Vagina (tissue), 2 donors: Measurements from ENCODE around the gene MATCAP1. TPM values are rescaled to one million over a fixed set of nuclear protein-coding genes. Genes with fewer than 3 reads are reported as not detected.

Experiments
- DNase-seq, 2 donors: peaks; one replicate each; pipeline ENCODE4 v3.0.0-alpha.2; 2017; ENCODE audit errors: extremely low spot score in 2 of 2
- H3K27ac ChIP-seq: fragments of 200-600 bp; sonication (generic); one replicate; pipeline ENCODE4 v1.5.1; 2019
- H3K27me3 ChIP-seq: fragments of 200-600 bp; sonication (generic); one replicate; pipeline ENCODE4 v1.5.1; 2019
- H3K36me3 ChIP-seq, 2 donors: fragments of 200-600 bp; sonication (generic); one replicate each; pipeline ENCODE4 v1.5.1; 2017 to 2019
- H3K4me1 ChIP-seq: fragments of 200-600 bp; sonication (generic); one replicate; pipeline ENCODE4 v1.5.1; 2019
- H3K4me3 ChIP-seq, 2 donors: fragments of 200-600 bp; sonication (generic); 1 replicate in 1 of 2; 2 replicates in 1 of 2; pipeline ENCODE4 v1.5.1; 2016 to 2019
- H3K9me3 ChIP-seq: fragments of 200-600 bp; sonication (generic); one replicate; pipeline ENCODE4 v1.5.1; 2019
- POLR2A ChIP-seq, 2 donors: fragments of 450-650 bp; IDR thresholded peaks; one replicate each; pipeline ENCODE4 v1.6.1; 2017; ENCODE audit warnings: antibody characterized with exemption in 2 of 2, mild to moderate bottlenecking in 2 of 2, moderate library complexity in 2 of 2
- POLR2AphosphoS5 ChIP-seq, 2 donors: sonication (generic); formaldehyde crosslinking; IDR thresholded peaks; one replicate each; pipeline ENCODE4 v1.9.0; 2017; ENCODE audit warnings: antibody characterized with exemption in 2 of 2, mild to moderate bottlenecking in 2 of 2, low read depth in 1 of 2; ENCODE audit not compliant: insufficient read depth in 1 of 2
- intact Hi-C: fragments of 100-400 bp; cut with DNase I; formaldehyde crosslinking; loops from one replicate; pipeline ENCODE4 v1.15.1; 2023
- total RNA-seq: library from RNA; depleted of rRNA; stranded (reverse); fragments of >200 nt; gene quantifications from one replicate; pipeline ENCODE4 v1.2.3, GENCODE V29; 2016
- TF ChIP-seq, protein P1 (sequence below), 3 experiments: fragments of 450-650 bp in 2 of 3; fragments of 200-600 bp in 1 of 3; sonication (generic) in 1 of 3; IDR thresholded peaks; one replicate each; pipeline ENCODE4 v1.5.1; 2017 to 2019; ENCODE audit warnings: antibody characterized with exemption in 3 of 3, mild to moderate bottlenecking in 2 of 3, moderate library complexity in 2 of 3

The MATCAP1 gene
- total RNA-seq, 1 donor from 2014 or later, result 17.4 TPM

DNA sequence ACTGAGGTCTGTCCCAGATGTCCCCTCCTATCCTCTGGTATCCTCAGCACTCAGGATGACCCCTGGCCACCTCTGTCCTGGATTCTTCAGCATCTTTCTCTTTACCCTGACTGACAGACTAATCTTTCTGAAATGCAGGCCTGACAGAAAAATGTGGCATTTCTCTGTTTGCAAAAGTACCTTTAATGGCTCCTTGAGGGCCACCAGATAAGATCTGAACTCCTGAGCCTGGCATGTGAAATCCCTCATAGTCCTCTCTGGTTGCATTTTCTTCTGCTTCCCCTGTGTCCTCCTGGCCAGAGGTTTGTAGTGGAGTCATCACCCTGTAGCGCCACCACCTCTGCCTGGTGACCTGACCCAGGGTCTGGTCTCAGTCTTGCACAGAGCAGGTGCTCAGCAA, 13.1 kb upstream of the MATCAP1 start:
- peaks cover 7 to 52% of the 10 kb centered on the region in 2 donors for H3K36me3 ChIP-seq
- TF ChIP-seq, protein P1, sequence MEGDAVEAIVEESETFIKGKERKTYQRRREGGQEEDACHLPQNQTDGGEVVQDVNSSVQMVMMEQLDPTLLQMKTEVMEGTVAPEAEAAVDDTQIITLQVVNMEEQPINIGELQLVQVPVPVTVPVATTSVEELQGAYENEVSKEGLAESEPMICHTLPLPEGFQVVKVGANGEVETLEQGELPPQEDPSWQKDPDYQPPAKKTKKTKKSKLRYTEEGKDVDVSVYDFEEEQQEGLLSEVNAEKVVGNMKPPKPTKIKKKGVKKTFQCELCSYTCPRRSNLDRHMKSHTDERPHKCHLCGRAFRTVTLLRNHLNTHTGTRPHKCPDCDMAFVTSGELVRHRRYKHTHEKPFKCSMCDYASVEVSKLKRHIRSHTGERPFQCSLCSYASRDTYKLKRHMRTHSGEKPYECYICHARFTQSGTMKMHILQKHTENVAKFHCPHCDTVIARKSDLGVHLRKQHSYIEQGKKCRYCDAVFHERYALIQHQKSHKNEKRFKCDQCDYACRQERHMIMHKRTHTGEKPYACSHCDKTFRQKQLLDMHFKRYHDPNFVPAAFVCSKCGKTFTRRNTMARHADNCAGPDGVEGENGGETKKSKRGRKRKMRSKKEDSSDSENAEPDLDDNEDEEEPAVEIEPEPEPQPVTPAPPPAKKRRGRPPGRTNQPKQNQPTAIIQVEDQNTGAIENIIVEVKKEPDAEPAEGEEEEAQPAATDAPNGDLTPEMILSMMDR (IDR thresholded peaks at IDR 0.05), result no peak
- TF ChIP-seq POLR2A (IDR thresholded peaks at IDR 0.05) (no peak), POLR2AphosphoS5 (IDR thresholded peaks at IDR 0.05; ENCODE audit: insufficient read depth in 1 of 2, low read depth in 1 of 2) (no peak)
- intact Hi-C loops, result loop anchor here (5.0 kb wide), 1 partner anchor 880 kb away; no protein-coding TSS in a partner anchor

DNA sequence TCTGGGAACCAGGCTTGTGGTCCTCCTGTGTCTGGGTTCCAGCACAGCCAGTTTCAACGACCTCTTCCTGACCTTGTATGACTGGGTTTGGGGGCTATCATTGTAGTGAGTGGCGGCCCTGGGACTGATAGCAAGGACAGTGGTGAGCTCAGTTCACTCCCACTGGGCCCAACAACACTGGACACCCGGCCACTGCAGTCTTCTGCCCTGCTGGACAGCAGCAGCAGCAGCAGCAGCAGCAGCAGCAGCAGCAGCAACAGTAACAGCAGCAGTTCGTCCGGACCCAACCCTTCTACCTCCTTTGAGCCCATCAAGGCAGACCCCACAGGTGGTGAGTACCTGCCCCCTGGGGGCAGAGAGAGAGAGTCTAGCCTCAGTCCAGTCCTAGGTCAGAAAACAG, 11.9 kb upstream of the MATCAP1 start:
- no peak for TF ChIP-seq POLR2AphosphoS5 (IDR thresholded peaks at IDR 0.05; ENCODE audit: insufficient read depth in 1 of 2, low read depth in 1 of 2)
- DNase-seq, result no peak
- intact Hi-C loops, result loop anchor here (5.0 kb wide), 1 partner anchor 878 kb away; no protein-coding TSS in a partner anchor
- Histone ChIP-seq H3K4me3 (no peak overlapping the region), H3K4me1 (peaks cover 41% of the 10 kb centered on the region), H3K36me3 (peaks cover 7 to 44% of the 10 kb centered on the region in 2 donors), H3K27ac (no peak overlapping the region), H3K9me3 (no peaks in the 10 kb centered on the region), H3K27me3 (no peaks in the 10 kb centered on the region)

More for the DNA sequence above, 13.1 kb upstream of the MATCAP1 start:
- no peak for DNase-seq
- no peaks in the 10 kb centered on the region for H3K9me3 ChIP-seq
- H3K4me1 ChIP-seq, result peaks cover 34% of the 10 kb centered on the region
- H3K27ac ChIP-seq, result no peak overlapping the region
- H3K27me3 ChIP-seq, result no peaks in the 10 kb centered on the region
- H3K4me3 ChIP-seq, result no peak overlapping the region

DNA sequence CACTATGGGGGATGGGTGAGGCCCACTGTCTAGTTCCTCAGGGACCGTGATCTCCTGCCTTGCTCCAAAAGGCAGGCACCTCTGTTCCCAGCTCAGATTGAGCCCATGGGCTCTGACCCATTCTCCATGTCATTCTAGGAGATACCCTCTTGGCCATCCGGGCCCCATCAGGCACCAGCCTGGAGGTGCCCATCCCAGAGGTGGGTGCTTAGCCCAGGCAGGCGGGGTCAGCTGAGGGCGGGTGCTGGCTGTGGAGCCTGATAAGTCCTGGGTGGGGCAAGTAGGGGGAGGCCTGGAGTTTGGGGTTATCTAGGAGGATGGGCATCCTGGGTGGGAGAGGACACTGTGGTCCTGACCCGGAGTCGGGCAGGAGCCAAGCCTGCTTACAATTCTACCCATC, 10.5 kb upstream of the MATCAP1 start:
- no peak for DNase-seq
- TF ChIP-seq POLR2A (IDR thresholded peaks at IDR 0.05), result no peak
- TF ChIP-seq, protein P1 (IDR thresholded peaks at IDR 0.05), result no peak
- no peak for TF ChIP-seq POLR2AphosphoS5 (IDR thresholded peaks at IDR 0.05; ENCODE audit: insufficient read depth in 1 of 2, low read depth in 1 of 2)
- H3K4me3 ChIP-seq, result no peak overlapping the region
- no peak overlapping the region for H3K27ac ChIP-seq
- intact Hi-C loops, result loop anchor here (5.0 kb wide), 1 partner anchor 177 kb away; no protein-coding TSS in a partner anchor
- H3K36me3 ChIP-seq, result peaks cover 7 to 43% of the 10 kb centered on the region in 2 donors
- H3K27me3 ChIP-seq, result no peaks in the 10 kb centered on the region
- H3K4me1 ChIP-seq, result peaks cover 40% of the 10 kb centered on the region
- H3K9me3 ChIP-seq, result no peaks in the 10 kb centered on the region

DNA sequence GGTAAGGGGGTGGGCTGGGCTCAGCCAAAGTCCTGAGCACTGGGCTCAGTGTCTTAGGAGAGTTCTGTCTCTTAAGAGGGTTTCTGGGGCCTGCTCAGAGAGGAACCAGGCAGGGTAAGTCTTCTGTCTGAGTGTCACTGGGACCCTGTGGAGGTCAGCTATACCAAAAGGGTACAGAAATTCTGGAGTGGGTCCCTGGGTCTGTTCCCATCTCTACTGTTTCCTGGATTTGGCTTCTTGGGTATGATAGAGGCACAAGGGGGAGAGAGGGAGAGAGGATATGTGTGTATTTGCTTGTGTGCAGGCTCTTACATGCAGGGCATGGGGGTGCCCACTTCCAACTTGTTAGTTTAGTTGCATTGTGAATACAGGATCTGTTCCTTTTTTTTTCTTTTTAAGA, 9.8 kb upstream of the MATCAP1 start:
- no peak for DNase-seq
- Histone ChIP-seq H3K36me3 (peaks cover 7 to 43% of the 10 kb centered on the region in 2 donors), H3K9me3 (no peaks in the 10 kb centered on the region), H3K4me1 (peaks cover 33% of the 10 kb centered on the region), H3K4me3 (peak overlapping the region; percentile 88 to 93), H3K27ac (peak overlapping the region; percentile 13), H3K27me3 (no peaks in the 10 kb centered on the region)
- intact Hi-C loops, result loop anchor here (5.0 kb wide), 1 partner anchor 176 kb away; no protein-coding TSS in a partner anchor
- TF ChIP-seq POLR2AphosphoS5 (IDR thresholded peaks at IDR 0.05; ENCODE audit: insufficient read depth in 1 of 2, low read depth in 1 of 2) (no peak), POLR2A (IDR thresholded peaks at IDR 0.05) (no peak)
- TF ChIP-seq, protein P1 (IDR thresholded peaks at IDR 0.05), result no peak

DNA sequence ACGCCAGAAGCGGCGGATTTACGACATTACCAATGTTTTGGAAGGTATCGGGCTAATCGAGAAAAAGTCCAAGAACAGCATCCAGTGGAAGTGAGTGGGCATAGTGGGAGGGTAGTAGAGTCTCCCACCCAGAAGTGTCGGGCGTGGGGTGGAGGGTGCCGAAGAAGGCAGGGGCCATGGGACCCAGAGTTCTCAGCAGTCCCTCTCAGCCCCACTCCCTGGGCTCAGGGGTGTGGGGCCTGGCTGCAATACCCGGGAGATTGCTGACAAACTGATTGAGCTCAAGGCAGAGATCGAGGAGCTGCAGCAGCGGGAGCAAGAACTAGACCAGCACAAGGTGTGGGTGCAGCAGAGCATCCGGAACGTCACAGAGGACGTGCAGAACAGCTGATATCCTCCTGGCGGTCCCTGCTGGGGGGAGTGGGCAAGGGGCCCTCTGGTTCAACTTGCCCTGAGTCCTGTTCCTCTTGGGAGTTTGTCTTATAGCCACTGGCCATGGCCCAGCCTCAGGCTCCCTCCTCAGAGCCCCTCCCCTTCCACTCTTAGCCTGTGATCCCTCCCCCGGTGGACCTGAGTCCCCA, 9.1 kb upstream of the MATCAP1 start:
- Histone ChIP-seq H3K4me3 (peak overlapping the region; percentile 88 to 93), H3K27me3 (no peaks in the 10 kb centered on the region), H3K27ac (peak overlapping the region; percentile 75), H3K36me3 (peaks cover 7 to 38% of the 10 kb centered on the region in 2 donors), H3K9me3 (no peaks in the 10 kb centered on the region), H3K4me1 (peaks cover 28% of the 10 kb centered on the region)
- TF ChIP-seq POLR2A (IDR thresholded peaks at IDR 0.05) (no peak), POLR2AphosphoS5 (IDR thresholded peaks at IDR 0.05; ENCODE audit: insufficient read depth in 1 of 2, low read depth in 1 of 2) (no peak)
- TF ChIP-seq, protein P1 (IDR thresholded peaks at IDR 0.05), result no peak
- no peak for DNase-seq
- intact Hi-C loops, result loop anchor here (5.0 kb wide), 1 partner anchor 176 kb away; no protein-coding TSS in a partner anchor
